HG03457 (cell line): ENCODE measurements around the gene ZC3H11A.
"Not testable (repeated sequence)": the region's sequence is repeated elsewhere in the genome, so short reads cannot be mapped to it uniquely, and the experiment has no call there.

ENCODE experiments used
- ATAC-seq: cut with Tn5 transposase; IDR thresholded peaks from one replicate; pipeline ENCODE4 v1.9.1; 2021; ENCODE audit warnings: moderate number of reproducible peaks; ENCODE audit not compliant: unreplicated experiment

ZC3H11A gene

GRCh38 chr1:203778789-203779188 lies 16.6 kb upstream of the ZC3H11A start:
- ATAC-seq, result no peak

- no peak for ATAC-seq
Measured at GRCh38 chr1:203781962-203782361, 13.5 kb upstream of the ZC3H11A start.

DNA sequence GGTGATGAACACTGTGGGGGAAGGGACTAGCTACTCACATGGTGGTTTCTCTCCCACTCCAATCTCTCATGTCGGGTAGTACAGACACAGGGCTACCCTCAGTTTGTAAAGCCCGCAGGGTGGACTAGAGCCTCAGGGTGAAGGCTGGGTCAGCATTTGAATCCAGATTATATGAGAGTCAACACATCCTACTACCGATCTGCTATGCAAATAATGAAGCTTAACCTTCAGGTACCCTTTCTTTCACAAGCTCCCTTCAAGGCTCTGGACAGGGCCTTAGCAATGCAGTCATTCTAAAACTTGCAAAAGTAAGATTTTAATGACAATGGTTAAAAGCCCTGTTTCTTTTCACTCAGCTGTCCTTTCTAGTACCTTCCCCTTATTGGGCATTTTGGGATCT lies 5.5 kb upstream of the ZC3H11A start:
- no peak for ATAC-seq

DNA sequence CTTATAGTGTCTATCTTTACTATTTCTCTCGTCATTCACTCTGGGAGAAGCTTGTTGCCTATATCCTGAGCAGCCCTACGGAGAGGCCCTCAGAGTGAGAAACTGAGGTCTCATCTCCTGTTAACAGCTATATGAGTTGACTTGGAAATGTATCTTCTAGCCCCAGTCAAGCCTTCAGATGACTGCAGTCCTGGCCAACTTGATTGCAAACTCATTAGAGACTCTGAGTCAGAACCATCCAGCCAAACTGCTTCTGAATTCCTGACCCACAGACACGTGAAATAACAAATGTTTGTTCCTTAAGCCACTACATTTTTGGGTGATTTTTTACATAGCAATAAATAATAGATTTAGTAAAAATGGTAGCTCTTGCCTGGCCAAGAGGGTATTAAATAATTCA lies 3.9 kb upstream of the ZC3H11A start:
- ATAC-seq, result no peak

DNA sequence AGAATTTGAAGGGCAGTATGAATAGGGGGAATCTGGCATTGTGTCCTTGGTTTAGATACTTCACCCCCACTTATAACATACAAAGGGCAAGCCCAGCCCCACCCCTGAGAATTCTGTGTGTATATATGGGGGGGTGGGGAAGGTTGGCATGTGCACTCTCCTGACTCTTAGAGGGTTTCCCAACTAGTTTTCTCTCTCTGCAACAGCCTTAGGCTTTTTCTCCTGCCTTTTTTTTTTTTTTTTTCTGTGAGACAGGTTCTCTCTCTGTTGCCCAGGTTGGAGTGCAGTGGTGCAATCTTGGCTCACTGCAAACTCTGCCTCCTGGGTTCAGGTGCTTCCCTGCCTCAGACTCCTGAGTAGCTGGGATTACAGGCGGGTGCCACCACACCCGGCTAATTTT lies 2.9 kb upstream of the ZC3H11A start:
- no peak for ATAC-seq

DNA sequence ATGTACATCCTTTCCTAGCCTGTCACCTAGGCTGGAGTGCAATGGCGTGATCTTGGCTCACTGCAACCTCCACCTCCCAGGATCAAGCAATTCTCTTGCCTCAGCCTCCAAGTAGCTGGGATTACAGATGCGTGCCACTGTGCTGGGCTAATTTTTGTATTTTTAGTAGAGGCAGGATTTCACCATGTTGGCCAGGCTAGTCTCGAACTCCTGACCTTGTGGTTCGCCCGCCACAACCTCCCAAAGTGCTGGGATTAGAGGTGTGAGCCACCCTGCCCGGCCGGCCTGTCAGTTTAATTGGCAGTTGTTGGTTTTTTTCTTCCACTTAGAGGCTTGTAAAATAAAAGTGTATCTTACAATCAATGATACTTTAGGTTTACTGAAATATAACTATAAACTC lies 1.9 kb upstream of the ZC3H11A start:
- ATAC-seq, result not testable (repeated sequence)

GRCh38 chr1:203794764-203795440 lies 521 bp upstream of the ZC3H11A start:
- ATAC-seq, result no peak

GRCh38 chr1:203796236-203796605 lies 798 bp downstream of the ZC3H11A start:
- no peak for ATAC-seq

- no peak for ATAC-seq
Measured at GRCh38 chr1:203797216-203797615, 1.8 kb downstream of the ZC3H11A start.

- no peak for ATAC-seq
Measured at GRCh38 chr1:203797948-203798655, 2.7 kb downstream of the ZC3H11A start.

- no peak for ATAC-seq
Measured at GRCh38 chr1:203799157-203799556, 3.7 kb downstream of the ZC3H11A start.

GRCh38 chr1:203799971-203800370 lies 4.5 kb downstream of the ZC3H11A start:
- ATAC-seq, result no peak

DNA sequence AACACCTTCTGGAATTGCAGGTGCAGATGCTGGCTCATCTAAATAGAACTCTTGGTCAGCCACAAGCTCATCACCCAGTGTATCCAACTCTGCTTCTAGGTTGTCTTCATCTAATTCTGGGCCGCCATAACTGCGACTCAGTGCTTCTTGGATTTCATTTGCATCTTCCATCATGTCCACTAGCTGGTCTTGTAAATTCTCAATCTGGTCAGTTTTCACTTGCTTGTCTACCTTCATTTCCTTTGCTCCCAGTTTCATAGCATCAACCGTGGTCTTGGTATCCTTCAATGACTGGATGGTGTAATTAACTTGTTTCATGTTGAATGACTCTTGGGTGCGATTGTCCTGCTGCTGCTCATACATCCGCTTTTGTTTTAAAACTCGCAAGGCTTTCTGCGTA lies 10.3 kb downstream of the ZC3H11A start:
- no peak for ATAC-seq

DNA sequence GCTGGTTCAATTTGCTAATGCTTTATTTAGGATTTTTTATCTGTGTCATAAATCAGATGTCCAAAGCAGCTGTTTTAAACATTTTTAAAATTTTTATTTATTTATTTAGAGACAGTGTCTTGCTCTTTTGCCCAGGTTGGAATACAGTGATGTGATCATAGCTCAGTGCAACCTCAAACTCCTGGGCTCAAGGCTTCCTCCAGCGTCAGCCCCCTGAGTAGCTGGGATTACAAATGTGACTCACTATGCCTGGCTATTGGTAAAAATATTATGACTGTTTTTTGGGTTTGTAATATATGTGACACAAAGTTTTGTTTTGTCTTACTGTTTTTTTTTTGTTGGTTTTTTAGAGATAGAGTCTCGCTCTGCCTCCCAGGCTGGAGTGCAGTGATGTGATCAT lies 11.8 kb downstream of the ZC3H11A start:
- ATAC-seq, result no peak

- ATAC-seq, result no peak
Measured at GRCh38 chr1:203813581-203814341, 18.3 kb downstream of the ZC3H11A start.

- ATAC-seq, result no peak
Measured at GRCh38 chr1:203818399-203818798, 23.0 kb downstream of the ZC3H11A start.

DNA sequence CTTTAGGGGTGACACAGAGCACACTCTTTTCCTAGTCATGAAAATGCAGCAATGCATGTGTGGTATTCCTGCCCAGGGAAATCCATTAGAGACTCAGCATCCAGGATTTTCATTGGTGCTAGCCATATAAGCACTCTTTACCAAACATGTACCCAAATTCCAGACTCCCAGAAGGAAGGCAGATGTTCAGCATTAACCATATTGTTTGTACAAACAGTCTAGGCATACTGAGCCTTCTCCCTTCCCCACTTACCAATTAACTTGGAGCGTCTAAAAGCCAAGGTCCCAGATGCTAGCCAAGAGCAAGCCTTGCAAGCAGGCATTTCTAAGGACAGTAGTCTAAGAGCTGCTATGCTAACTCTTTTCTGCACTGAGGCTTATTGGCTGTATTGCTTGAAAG lies 27.9 kb downstream of the ZC3H11A start:
- no peak for ATAC-seq

DNA sequence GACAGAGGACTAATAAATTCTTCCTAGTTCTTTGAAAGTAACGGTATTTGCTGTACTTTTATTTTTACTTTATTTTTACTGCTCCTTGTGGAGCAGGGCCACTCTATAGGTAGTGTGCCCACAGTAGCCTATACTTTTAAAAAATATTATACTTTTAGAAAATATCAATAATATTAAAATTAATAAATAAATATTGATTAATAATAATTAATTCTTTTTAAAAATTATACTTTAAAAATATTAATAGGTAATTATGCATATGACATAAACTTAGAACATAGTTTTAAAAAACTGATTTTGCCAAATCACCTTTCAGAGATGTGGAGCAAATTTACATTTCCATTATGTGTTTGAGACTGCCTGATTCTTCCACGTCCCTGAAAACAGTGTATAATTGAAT lies 30.8 kb downstream of the ZC3H11A start:
- no peak for ATAC-seq

- ATAC-seq, result no peak
Measured at GRCh38 chr1:203828002-203828401, 32.6 kb downstream of the ZC3H11A start.

- ATAC-seq, result no peak
Measured at GRCh38 chr1:203828503-203828902, 33.1 kb downstream of the ZC3H11A start.

GRCh38 chr1:203829247-203829646 lies 33.8 kb downstream of the ZC3H11A start:
- not testable (repeated sequence) for ATAC-seq

GRCh38 chr1:203835476-203835875 lies 40.1 kb downstream of the ZC3H11A start:
- no peak for ATAC-seq
